H1 (cell line): Measurements from ENCODE around the gene TANC1. TPM values are rescaled to one million over a fixed set of nuclear protein-coding genes. Genes with fewer than 3 reads are reported as not detected.

Source experiments
- EZH2 ChIP-seq: fragments of 200-600 bp; sonication (generic); IDR thresholded peaks from 2 replicates; pipeline ENCODE4 v1.7.1; 2012; ENCODE audit warnings: low read depth, mild to moderate bottlenecking, moderate library complexity, low read length, inconsistent platforms; ENCODE audit not compliant: severe bottlenecking
- KDM1A ChIP-seq: fragments of 200-600, 300-600 bp; sonication (generic); IDR thresholded peaks from 2 replicates; pipeline ENCODE4 v1.7.1; 2016; ENCODE audit warnings: mild to moderate bottlenecking, low read length, borderline replicate concordance
- NANOG ChIP-seq: IDR thresholded peaks from 2 replicates; pipeline ENCODE4 v1.6.1; 2011; ENCODE audit warnings: low read length, low read depth, mild to moderate bottlenecking, inconsistent platforms; ENCODE audit not compliant: insufficient read depth, poor library complexity, severe bottlenecking
- RAD21 ChIP-seq, 2 experiments: IDR thresholded peaks in 1 of 2; conservative IDR thresholded peaks in 1 of 2; 2 replicates each; pipeline ENCODE4 v1.6.1; 2011; ENCODE audit warnings: low read depth in 2 of 2, low read length in 2 of 2, improper control_type of control experiment in 1 of 2, inconsistent platforms in 1 of 2, mild to moderate bottlenecking in 1 of 2, moderate library complexity in 1 of 2
- TAF1 ChIP-seq: IDR thresholded peaks from 2 replicates; pipeline ENCODE4 v1.6.1; 2011; ENCODE audit warnings: mild to moderate bottlenecking, low read depth, low read length
- TBP ChIP-seq: IDR thresholded peaks from 2 replicates; pipeline ENCODE4 v1.6.1; 2011; ENCODE audit warnings: low read depth, low read length, improper control_type of control experiment
- polyA plus RNA-seq, 7 experiments: library from polyadenylated mRNA; depleted of rRNA in 3 of 7; stranded (reverse) in 5 of 7; unstranded in 2 of 7; fragments of >200 nt in 5 of 7; fragments of 200-250 nt in 2 of 7; gene quantifications; 1 replicate in 5 of 7; 2 replicates in 1 of 7; 4 replicates in 1 of 7; pipeline versions ENCODE4 v1.2.1 to v1.2.3, GENCODE V29; 2011 to 2013; ENCODE audit warnings: missing spikeins in 2 of 7, mixed read lengths in 2 of 7
- total RNA-seq: library from RNA; stranded (reverse); fragmentation: NEBNext Ultra II Directional; extraction: Animal tissue kit (Norgen Biotek cat#: 25700); gene quantifications from 2 replicates; pipeline ENCODE4 v1.2.1, GENCODE V29; 2021
- TF ChIP-seq, protein P1 (sequence below): fragments of 300-600 bp; sonication (generic); IDR thresholded peaks from 2 replicates; pipeline ENCODE4 v1.7.1; 2012; ENCODE audit warnings: low read length, moderate library complexity, mild to moderate bottlenecking, inconsistent platforms; ENCODE audit not compliant: insufficient replicate concordance
- TF ChIP-seq, protein P2 (sequence below): IDR thresholded peaks from 2 replicates; pipeline ENCODE4 v1.6.1; 2011; ENCODE audit warnings: low read depth, mild to moderate bottlenecking, low read length; ENCODE audit not compliant: insufficient read depth

Gene TANC1
- total and polyA plus RNA-seq, 2 of the 8 experiments (the other 6 are each of a cell fraction or from before 2014, with no cell fraction given), result 4.1 to 7.6 TPM

DNA sequence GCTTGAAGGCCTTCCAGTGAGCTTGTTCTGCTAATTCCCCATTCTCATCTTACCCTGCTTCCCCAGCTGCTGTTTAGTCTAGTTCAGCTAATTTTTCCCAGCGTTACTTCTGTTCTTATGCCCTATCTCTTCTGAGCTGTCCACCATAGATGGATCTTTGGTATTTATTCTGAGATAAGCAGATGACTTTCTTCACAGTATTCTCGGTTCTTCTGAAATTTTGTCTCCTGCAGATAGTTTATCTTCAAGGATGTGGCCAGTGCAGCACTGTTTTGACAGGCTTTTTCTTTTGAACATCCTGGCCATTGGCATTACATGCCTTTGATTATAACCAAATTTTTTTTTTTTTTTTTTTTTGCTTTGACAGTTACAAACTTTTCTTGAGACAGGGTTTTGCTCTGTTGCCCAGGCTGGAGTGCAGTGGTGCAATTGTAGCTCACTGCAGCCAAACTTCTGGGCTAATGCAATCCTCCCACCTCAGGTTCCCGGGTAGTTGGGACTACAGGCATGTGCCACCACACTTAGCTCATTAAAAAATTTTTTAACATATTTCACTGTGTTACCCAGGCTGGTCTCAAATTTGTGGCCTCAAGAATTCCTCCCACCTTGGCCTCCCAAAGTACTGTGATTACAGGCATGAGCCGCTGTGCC lies 183.8 kb downstream of the TANC1 start (continued):
- TF ChIP-seq, protein P1, sequence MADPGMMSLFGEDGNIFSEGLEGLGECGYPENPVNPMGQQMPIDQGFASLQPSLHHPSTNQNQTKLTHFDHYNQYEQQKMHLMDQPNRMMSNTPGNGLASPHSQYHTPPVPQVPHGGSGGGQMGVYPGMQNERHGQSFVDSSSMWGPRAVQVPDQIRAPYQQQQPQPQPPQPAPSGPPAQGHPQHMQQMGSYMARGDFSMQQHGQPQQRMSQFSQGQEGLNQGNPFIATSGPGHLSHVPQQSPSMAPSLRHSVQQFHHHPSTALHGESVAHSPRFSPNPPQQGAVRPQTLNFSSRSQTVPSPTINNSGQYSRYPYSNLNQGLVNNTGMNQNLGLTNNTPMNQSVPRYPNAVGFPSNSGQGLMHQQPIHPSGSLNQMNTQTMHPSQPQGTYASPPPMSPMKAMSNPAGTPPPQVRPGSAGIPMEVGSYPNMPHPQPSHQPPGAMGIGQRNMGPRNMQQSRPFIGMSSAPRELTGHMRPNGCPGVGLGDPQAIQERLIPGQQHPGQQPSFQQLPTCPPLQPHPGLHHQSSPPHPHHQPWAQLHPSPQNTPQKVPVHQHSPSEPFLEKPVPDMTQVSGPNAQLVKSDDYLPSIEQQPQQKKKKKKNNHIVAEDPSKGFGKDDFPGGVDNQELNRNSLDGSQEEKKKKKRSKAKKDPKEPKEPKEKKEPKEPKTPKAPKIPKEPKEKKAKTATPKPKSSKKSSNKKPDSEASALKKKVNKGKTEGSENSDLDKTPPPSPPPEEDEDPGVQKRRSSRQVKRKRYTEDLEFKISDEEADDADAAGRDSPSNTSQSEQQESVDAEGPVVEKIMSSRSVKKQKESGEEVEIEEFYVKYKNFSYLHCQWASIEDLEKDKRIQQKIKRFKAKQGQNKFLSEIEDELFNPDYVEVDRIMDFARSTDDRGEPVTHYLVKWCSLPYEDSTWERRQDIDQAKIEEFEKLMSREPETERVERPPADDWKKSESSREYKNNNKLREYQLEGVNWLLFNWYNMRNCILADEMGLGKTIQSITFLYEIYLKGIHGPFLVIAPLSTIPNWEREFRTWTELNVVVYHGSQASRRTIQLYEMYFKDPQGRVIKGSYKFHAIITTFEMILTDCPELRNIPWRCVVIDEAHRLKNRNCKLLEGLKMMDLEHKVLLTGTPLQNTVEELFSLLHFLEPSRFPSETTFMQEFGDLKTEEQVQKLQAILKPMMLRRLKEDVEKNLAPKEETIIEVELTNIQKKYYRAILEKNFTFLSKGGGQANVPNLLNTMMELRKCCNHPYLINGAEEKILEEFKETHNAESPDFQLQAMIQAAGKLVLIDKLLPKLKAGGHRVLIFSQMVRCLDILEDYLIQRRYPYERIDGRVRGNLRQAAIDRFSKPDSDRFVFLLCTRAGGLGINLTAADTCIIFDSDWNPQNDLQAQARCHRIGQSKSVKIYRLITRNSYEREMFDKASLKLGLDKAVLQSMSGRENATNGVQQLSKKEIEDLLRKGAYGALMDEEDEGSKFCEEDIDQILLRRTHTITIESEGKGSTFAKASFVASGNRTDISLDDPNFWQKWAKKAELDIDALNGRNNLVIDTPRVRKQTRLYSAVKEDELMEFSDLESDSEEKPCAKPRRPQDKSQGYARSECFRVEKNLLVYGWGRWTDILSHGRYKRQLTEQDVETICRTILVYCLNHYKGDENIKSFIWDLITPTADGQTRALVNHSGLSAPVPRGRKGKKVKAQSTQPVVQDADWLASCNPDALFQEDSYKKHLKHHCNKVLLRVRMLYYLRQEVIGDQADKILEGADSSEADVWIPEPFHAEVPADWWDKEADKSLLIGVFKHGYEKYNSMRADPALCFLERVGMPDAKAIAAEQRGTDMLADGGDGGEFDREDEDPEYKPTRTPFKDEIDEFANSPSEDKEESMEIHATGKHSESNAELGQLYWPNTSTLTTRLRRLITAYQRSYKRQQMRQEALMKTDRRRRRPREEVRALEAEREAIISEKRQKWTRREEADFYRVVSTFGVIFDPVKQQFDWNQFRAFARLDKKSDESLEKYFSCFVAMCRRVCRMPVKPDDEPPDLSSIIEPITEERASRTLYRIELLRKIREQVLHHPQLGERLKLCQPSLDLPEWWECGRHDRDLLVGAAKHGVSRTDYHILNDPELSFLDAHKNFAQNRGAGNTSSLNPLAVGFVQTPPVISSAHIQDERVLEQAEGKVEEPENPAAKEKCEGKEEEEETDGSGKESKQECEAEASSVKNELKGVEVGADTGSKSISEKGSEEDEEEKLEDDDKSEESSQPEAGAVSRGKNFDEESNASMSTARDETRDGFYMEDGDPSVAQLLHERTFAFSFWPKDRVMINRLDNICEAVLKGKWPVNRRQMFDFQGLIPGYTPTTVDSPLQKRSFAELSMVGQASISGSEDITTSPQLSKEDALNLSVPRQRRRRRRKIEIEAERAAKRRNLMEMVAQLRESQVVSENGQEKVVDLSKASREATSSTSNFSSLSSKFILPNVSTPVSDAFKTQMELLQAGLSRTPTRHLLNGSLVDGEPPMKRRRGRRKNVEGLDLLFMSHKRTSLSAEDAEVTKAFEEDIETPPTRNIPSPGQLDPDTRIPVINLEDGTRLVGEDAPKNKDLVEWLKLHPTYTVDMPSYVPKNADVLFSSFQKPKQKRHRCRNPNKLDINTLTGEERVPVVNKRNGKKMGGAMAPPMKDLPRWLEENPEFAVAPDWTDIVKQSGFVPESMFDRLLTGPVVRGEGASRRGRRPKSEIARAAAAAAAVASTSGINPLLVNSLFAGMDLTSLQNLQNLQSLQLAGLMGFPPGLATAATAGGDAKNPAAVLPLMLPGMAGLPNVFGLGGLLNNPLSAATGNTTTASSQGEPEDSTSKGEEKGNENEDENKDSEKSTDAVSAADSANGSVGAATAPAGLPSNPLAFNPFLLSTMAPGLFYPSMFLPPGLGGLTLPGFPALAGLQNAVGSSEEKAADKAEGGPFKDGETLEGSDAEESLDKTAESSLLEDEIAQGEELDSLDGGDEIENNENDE, result no peak
- TF ChIP-seq TBP (no peak), NANOG (no peak), EZH2 (no peak), KDM1A (no peak), RAD21 (IDR thresholded peaks at IDR 0.05 in 1 of 2, conservative IDR thresholded peaks at IDR 0.05 in 1 of 2; ENCODE audit: low read depth in 2 of 2, low read length in 2 of 2) (no peak), TAF1 (no peak)
- TF ChIP-seq, protein P2, sequence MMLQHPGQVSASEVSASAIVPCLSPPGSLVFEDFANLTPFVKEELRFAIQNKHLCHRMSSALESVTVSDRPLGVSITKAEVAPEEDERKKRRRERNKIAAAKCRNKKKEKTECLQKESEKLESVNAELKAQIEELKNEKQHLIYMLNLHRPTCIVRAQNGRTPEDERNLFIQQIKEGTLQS, result no peak
